Endothelial cell of umbilical vein (primary cell): ENCODE measurements around the gene CDC42BPG. TPM values are rescaled to one million over a fixed set of nuclear protein-coding genes. Genes with fewer than 3 reads are reported as not detected.

ENCODE experiments used
- BruUV-seq: library from RNA; stranded (reverse); fragments of 400-500 nt; replicated peaks from 2 replicates; lab custom pipeline; 2021; lab: Mats Ljungman, UMichigan
- CTCF ChIA-PET: fragments of 300-600, 350-600 bp; sonication (Branson Sonifier 250); formaldehyde crosslinking; loops from one replicate; lab custom pipeline; 2021; ENCODE audit warnings: antibody characterized with exemption, inconsistent platforms; lab: Charles Lee
- POLR2A ChIA-PET: fragments of 300-600, 350-600 bp; sonication (Branson Sonifier 250); formaldehyde crosslinking; loops from one replicate; lab custom pipeline; 2021; ENCODE audit warnings: antibody characterized with exemption, inconsistent platforms; lab: Charles Lee
- DNase-seq: peaks from one replicate; pipeline ENCODE4 v3.0.0-alpha.2; 2011; ENCODE audit warnings: low read depth, low spot score
- FAIRE-seq: peaks from 2 replicates; lab custom pipeline; 2011; peaks lifted over from hg19 to GRCh38; lab: Jason Lieb, UNC
- H2AFZ ChIP-seq: 2 replicates; pipeline ENCODE4 v1.6.0; 2012; ENCODE audit warnings: low read depth, low read length, control low read depth, inconsistent platforms
- H3K27ac ChIP-seq: 2 replicates; pipeline ENCODE4 v1.5.1; 2011; ENCODE audit warnings: low read depth, mild to moderate bottlenecking, control low read depth, low read length, moderate library complexity; ENCODE audit not compliant: insufficient read depth
- H3K27me3 ChIP-seq, 2 experiments: 2 replicates each; pipeline versions ENCODE4 v1.6.0 to v1.6.1; 2011; ENCODE audit warnings: low read length in 2 of 2, mixed read lengths in 1 of 2; ENCODE audit not compliant: control insufficient read depth in 2 of 2, insufficient read depth in 2 of 2
- H3K36me3 ChIP-seq, 2 experiments: 2 replicates in 1 of 2; 3 replicates in 1 of 2; pipeline ENCODE4 v1.5.1; 2011; ENCODE audit warnings: low read length in 2 of 2, mild to moderate bottlenecking in 1 of 2, moderate library complexity in 1 of 2; ENCODE audit not compliant: control insufficient read depth in 2 of 2, insufficient read depth in 2 of 2; ENCODE audit errors: extremely low read depth in 1 of 2
- H3K4me1 ChIP-seq: 3 replicates; pipeline ENCODE4 v1.5.1; 2011; ENCODE audit warnings: mild to moderate bottlenecking, low read length; ENCODE audit not compliant: control insufficient read depth, insufficient read depth; ENCODE audit errors: extremely low read depth
- H3K4me2 ChIP-seq: 2 replicates; pipeline ENCODE4 v1.6.1; 2011; ENCODE audit warnings: low read length, control low read depth, mixed read lengths; ENCODE audit not compliant: insufficient read depth
- H3K4me3 ChIP-seq, 3 experiments: fragments of 200-600 bp in 1 of 3; sonication (generic), shearing (Covaris generic) in 1 of 3; replicated peaks in 1 of 3; 2 replicates each; pipeline ENCODE4 v1.5.1; 2011 to 2016; ENCODE audit warnings: control low read depth in 3 of 3, low read length in 3 of 3, mild to moderate bottlenecking in 2 of 3, inconsistent platforms in 1 of 3, low read depth in 1 of 3, moderate library complexity in 1 of 3; ENCODE audit not compliant: insufficient read depth in 1 of 3
- H3K79me2 ChIP-seq: 2 replicates; pipeline ENCODE4 v1.6.0; 2012; ENCODE audit warnings: low read length, inconsistent platforms; ENCODE audit not compliant: control insufficient read depth, insufficient read depth
- H3K9ac ChIP-seq: replicated peaks from 2 replicates; pipeline ENCODE3; 2011; ENCODE audit warnings: low read length, control low read depth; ENCODE audit not compliant: insufficient read depth; ENCODE audit errors: extremely low read depth
- H3K9me1 ChIP-seq: replicated peaks from 3 replicates; pipeline ENCODE4 v1.6.0; 2011; ENCODE audit warnings: mild to moderate bottlenecking, low read length; ENCODE audit not compliant: control insufficient read depth, insufficient read depth; ENCODE audit errors: extremely low read depth
- H3K9me3 ChIP-seq: replicated peaks from 2 replicates; pipeline ENCODE4 v1.5.1; 2012; ENCODE audit warnings: low read length, inconsistent platforms; ENCODE audit not compliant: control insufficient read depth, insufficient read depth
- H4K20me1 ChIP-seq: replicated peaks from 2 replicates; pipeline ENCODE3; 2011; ENCODE audit warnings: mild to moderate bottlenecking, low read length; ENCODE audit not compliant: control insufficient read depth, insufficient read depth; ENCODE audit errors: extremely low read depth
- EZH2 ChIP-seq: IDR thresholded peaks from 2 replicates; pipeline ENCODE4 v1.6.1; 2012; ENCODE audit warnings: borderline replicate concordance, low read depth, mild to moderate bottlenecking, moderate library complexity, low read length, inconsistent platforms; ENCODE audit not compliant: severe bottlenecking
- FOS ChIP-seq: IDR thresholded peaks from 2 replicates; pipeline ENCODE4 v1.6.1; 2011; ENCODE audit warnings: mild to moderate bottlenecking, low read length, moderate library complexity, borderline replicate concordance; ENCODE audit not compliant: insufficient read depth
- MYC ChIP-seq: IDR thresholded peaks from one replicate; pipeline ENCODE4 v1.6.1; 2011; ENCODE audit warnings: mild to moderate bottlenecking, low read depth, low read length
- POLR2AphosphoS5 ChIP-seq: IDR thresholded peaks from 2 replicates; pipeline ENCODE4 v1.6.1; 2012; ENCODE audit warnings: low read depth, mild to moderate bottlenecking, control low read depth, low read length, moderate library complexity; ENCODE audit not compliant: insufficient read depth
- dilution Hi-C: fragments of 300-500 bp; cut with MboI; formaldehyde crosslinking; loops from one replicate; pipeline ENCODE4 v1.15.0; 2019; ENCODE audit warnings: low sequenced_read_pairs; ENCODE audit not compliant: extremely low pct_ligation_motif_present
- intact Hi-C: fragments of 100-400 bp; cut with micrococcal nuclease; formaldehyde crosslinking; loops from one replicate; pipeline ENCODE4 v1.10.0; 2022
- polyA plus RNA-seq, 4 experiments: library from polyadenylated mRNA; depleted of rRNA in 3 of 4; stranded (reverse) in 3 of 4; unstranded in 1 of 4; fragments of >200 nt; gene quantifications; 2 replicates each; pipeline versions ENCODE4 v1.2.1 to v1.2.3, GENCODE V29; 2011 to 2012; ENCODE audit warnings: missing spikeins in 1 of 4
- total RNA-seq: library from RNA; stranded (reverse); gene quantifications from 2 replicates; pipeline ENCODE4 v1.2.3, GENCODE V29; 2021

Gene CDC42BPG
- total and polyA plus RNA-seq, 2 donors (not counting 3 experiments of a cell fraction or from before 2014, with no cell fraction given): 0.19 to 0.42 TPM

GRCh38 chr11:64842851-64843685, 1.4 kb downstream of the CDC42BPG start:
- FAIRE-seq (no peak), DNase-seq (no peak)
- Histone ChIP-seq H3K27me3 (no peaks in the 10 kb centered on the region), H3K9me3 (no peaks in the 10 kb centered on the region), H3K9ac (no peak overlapping the region), H2AFZ (no peak overlapping the region), H3K4me2 (no peak overlapping the region), H3K9me1 (no peaks in the 10 kb centered on the region), H3K4me3 (no peak overlapping the region), H3K27ac (no peak overlapping the region), H3K36me3 (no peaks in the 10 kb centered on the region), H3K79me2 (no peaks in the 10 kb centered on the region), H4K20me1 (no peaks in the 10 kb centered on the region), H3K4me1 (no peaks in the 10 kb centered on the region)
- dilution Hi-C loops (loop anchor here (10.0 kb wide), 1 partner anchor 52 kb away; no protein-coding TSS in a partner anchor), intact Hi-C loops (no loop called here)
- ChIA-PET POLR2A (no interaction called here), CTCF (interaction anchor here (0.9 to 8.2 kb wide), 5 partner anchors 8 to 55 kb away, joined by 3 to 125 read pairs (median 8); no protein-coding TSS in a partner anchor)
- no TSS peak for BruUV-seq
- TF ChIP-seq EZH2: no peak

GRCh38 chr11:64842366-64842759, 2.1 kb downstream of the CDC42BPG start:
- Histone ChIP-seq H4K20me1 (no peaks in the 10 kb centered on the region), H3K9me1 (no peaks in the 10 kb centered on the region), H3K4me2 (no peak overlapping the region), H3K4me3 (no peak overlapping the region), H3K9ac (no peak overlapping the region), H3K9me3 (no peaks in the 10 kb centered on the region), H3K36me3 (no peaks in the 10 kb centered on the region), H3K27me3 (no peaks in the 10 kb centered on the region), H2AFZ (no peak overlapping the region), H3K4me1 (no peaks in the 10 kb centered on the region), H3K79me2 (no peaks in the 10 kb centered on the region), H3K27ac (no peak overlapping the region)
- no peak for DNase-seq
- CTCF ChIA-PET: interaction anchor here (1.4 to 8.2 kb wide), 2 partner anchors 45 to 54 kb away, joined by 6 to 125 read pairs; no protein-coding TSS in a partner anchor
- TF ChIP-seq MYC (no peak), FOS (no peak), POLR2AphosphoS5 (no peak)
- BruUV-seq: no TSS peak
- intact Hi-C loops (no loop called here), dilution Hi-C loops (loop anchor here (10.0 kb wide), 1 partner anchor 52 kb away; no protein-coding TSS in a partner anchor)
- no peak for FAIRE-seq
- POLR2A ChIA-PET: no interaction called here
